Body of pancreas (tissue), 4 donors: ENCODE results near the gene URM1. TPM values are rescaled to one million over a fixed set of nuclear protein-coding genes. Genes with fewer than 3 reads are reported as not detected.

ENCODE experiments used
- ATAC-seq: fragments of 150-250 bp; one replicate; pipeline ENCODE4 v1.9.1; 2016
- DNase-seq, 4 donors: peaks; one replicate each; pipeline ENCODE4 v3.0.0-alpha.2; 2019
- H3K27ac ChIP-seq, 4 donors: fragments of 200-600 bp; sonication (generic); 1 replicate in 3 of 4; 2 replicates in 1 of 4; pipeline versions ENCODE4 v1.5.1 to v1.6.1; 2016 to 2019; ENCODE audit warnings: mild to moderate bottlenecking in 1 of 4, mixed read lengths in 1 of 4, moderate library complexity in 1 of 4
- H3K27me3 ChIP-seq, 2 donors: fragments of 200-600 bp; sonication (generic); one replicate each; pipeline ENCODE4 v1.6.0; 2016; ENCODE audit warnings: mild to moderate bottlenecking in 1 of 2
- H3K36me3 ChIP-seq, 2 donors: fragments of 200-600 bp; sonication (generic); replicated peaks in 1 of 2; 2 replicates each; pipeline ENCODE4 v1.5.1; 2016; ENCODE audit warnings: low read depth in 2 of 2; ENCODE audit not compliant: insufficient read depth in 1 of 2
- H3K4me1 ChIP-seq: fragments of 200-600 bp; sonication (generic); one replicate; pipeline ENCODE4 v1.6.0; 2016
- H3K4me3 ChIP-seq, 2 donors: fragments of 200-600 bp; sonication (generic); 1 replicate in 1 of 2; 2 replicates in 1 of 2; pipeline ENCODE4 v1.5.1; 2016 to 2019
- H3K9me3 ChIP-seq, 3 donors: fragments of 200-600 bp; sonication (generic); 1 replicate in 2 of 3; 2 replicates in 1 of 3; pipeline ENCODE4 v1.5.1; 2016
- CTCF ChIP-seq, 7 experiments: fragments of 450-650 bp in 4 of 7; fragments of 200-600 bp in 3 of 7; sonication (generic) in 3 of 7; IDR thresholded peaks; one replicate each; pipeline ENCODE4 v1.5.1; 2016 to 2019; ENCODE audit warnings: antibody characterized with exemption in 7 of 7
- POLR2A ChIP-seq, 3 donors: fragments of 450-650 bp; IDR thresholded peaks; one replicate each; pipeline ENCODE4 v1.6.1; 2016; ENCODE audit warnings: antibody characterized with exemption in 3 of 3, mild to moderate bottlenecking in 2 of 3
- WGBS, 2 donors: methylation state at CpG; one replicate each; pipeline ENCODE4 v1.1.5; 2017; 5-methylcytosine and 5-hydroxymethylcytosine counted together
- intact Hi-C: fragments of 100-400 bp; cut with DNase I; formaldehyde crosslinking; loops from one replicate; pipeline ENCODE4 v1.15.1; 2023
- total RNA-seq, 2 donors: library from RNA; depleted of rRNA; stranded (reverse); fragments of >200 nt; gene quantifications; one replicate each; pipeline ENCODE4 v1.1.0, GENCODE V29; 2016

Gene URM1
- total RNA-seq, 2 donors from 2014 or later: 15.6 to 23.4 TPM

DNA sequence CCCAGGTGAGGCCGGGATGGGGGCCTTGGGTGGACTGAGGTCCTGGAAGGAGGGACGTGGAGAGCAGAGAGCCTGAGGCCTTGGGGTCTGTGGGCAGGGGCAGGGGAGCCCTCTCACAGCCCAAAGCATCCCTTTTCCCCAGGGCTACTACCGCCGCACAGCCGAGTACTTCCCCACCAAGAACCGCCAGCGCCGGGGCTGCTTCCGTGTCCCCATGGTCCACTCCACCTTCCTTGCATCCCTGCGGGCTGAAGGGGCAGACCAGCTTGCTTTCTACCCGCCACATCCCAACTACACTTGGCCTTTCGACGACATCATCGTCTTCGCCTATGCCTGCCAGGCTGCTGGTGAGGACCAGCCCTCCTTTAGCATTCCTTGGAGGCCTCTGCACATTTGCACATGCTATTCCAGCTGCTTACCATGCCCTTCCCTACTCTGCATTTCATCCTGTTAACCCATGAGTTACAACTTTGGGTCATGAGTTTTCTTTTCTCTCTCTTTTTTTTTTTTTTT, 53.1 kb downstream of the URM1 start:
- Histone ChIP-seq H3K4me1 (peaks cover 15% of the 10 kb centered on the region), H3K9me3 (no peaks in the 10 kb centered on the region), H3K27ac (no peak overlapping the region), H3K27me3 (no peaks in the 10 kb centered on the region), H3K36me3 (no peaks in the 10 kb centered on the region), H3K4me3 (no peak overlapping the region)
- intact Hi-C loops: no loop called here
- WGBS, 2 donors: 89 to 94% methylated on average over 14 to 15 of the region's 15 CpGs
- DNase-seq (no peak), ATAC-seq (no peak)
- TF ChIP-seq CTCF (IDR thresholded peaks at IDR 0.05): no peak
- no peak for TF ChIP-seq POLR2A (IDR thresholded peaks at IDR 0.05)

- no peaks in the 10 kb centered on the region for H3K36me3 ChIP-seq
- intact Hi-C loops: no loop called here
- DNase-seq (no peak), ATAC-seq (no peak)
- no peak for TF ChIP-seq CTCF (IDR thresholded peaks at IDR 0.05)
- no peak for TF ChIP-seq POLR2A (IDR thresholded peaks at IDR 0.05)
- no peaks in the 10 kb centered on the region for H3K4me1 ChIP-seq
- no peaks in the 10 kb centered on the region for H3K27me3 ChIP-seq
- no peaks in the 10 kb centered on the region for H3K9me3 ChIP-seq
- no peak overlapping the region for H3K4me3 ChIP-seq
- no peak overlapping the region for H3K27ac ChIP-seq
- WGBS, 2 donors: 83 to 91% methylated on average over 14 to 22 of the region's 22 CpGs
Observed at GRCh38 chr9:128428644-128429512, 57.7 kb downstream of the URM1 start.

GRCh38 chr9:128429513-128430086, 58.4 kb downstream of the URM1 start:
- no peaks in the 10 kb centered on the region for H3K4me1 ChIP-seq

DNA sequence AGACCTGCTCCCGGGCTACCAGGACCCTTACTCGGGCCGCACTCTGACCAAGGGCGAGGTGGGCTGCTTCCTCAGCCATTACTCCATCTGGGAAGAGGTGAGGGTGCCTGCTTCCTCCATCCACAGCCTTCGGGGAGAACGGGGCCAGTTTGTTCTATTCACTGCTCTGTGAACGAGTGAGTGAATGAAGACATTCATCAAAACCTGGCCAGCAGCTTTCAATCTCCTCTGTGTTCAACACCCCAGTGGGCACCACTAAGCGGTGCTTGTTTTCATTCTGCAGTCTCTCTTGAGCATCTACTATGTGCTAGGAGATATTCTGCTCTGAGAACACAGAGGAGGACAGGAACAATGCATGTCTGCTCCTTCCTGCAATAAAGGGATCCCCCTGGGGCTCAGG, 60.0 kb downstream of the URM1 start:
- WGBS, 2 donors: 87 to 91% methylated on average over 2 to 8 of the region's 8 CpGs
- ATAC-seq (no peak), DNase-seq (no peak)
- H3K4me3 ChIP-seq: no peak overlapping the region
- H3K36me3 ChIP-seq: no peaks in the 10 kb centered on the region
- H3K27me3 ChIP-seq: no peaks in the 10 kb centered on the region
- no peaks in the 10 kb centered on the region for H3K9me3 ChIP-seq
- TF ChIP-seq POLR2A (IDR thresholded peaks at IDR 0.05) (no peak), CTCF (IDR thresholded peaks at IDR 0.05) (no peak)
- no peak overlapping the region for H3K27ac ChIP-seq
- intact Hi-C loops: no loop called here
- H3K4me1 ChIP-seq: no peaks in the 10 kb centered on the region

More at GRCh38 chr9:128429513-128430086, 58.4 kb downstream of the URM1 start:
- ATAC-seq: no peak
- intact Hi-C loops: no loop called here
- Histone ChIP-seq H3K4me3 (no peak overlapping the region), H3K36me3 (no peaks in the 10 kb centered on the region), H3K27me3 (no peaks in the 10 kb centered on the region), H3K9me3 (no peaks in the 10 kb centered on the region), H3K27ac (no peak overlapping the region)
- no peak for DNase-seq
- TF ChIP-seq POLR2A (IDR thresholded peaks at IDR 0.05) (no peak), CTCF (IDR thresholded peaks at IDR 0.05) (no peak)
- WGBS, 2 donors: 90 to 96% methylated on average over 13 of the region's 13 CpGs
